Stimulated activated effector memory CD8-positive, alpha-beta T cell treated with anti-CD3 and anti-CD28 coated beads, Interleukin-12 subunit alpha, Interleukin-12 subunit beta, amount 100 ng/mL, for 72 hours (primary cell): ENCODE data around the gene IGSF21.

Experiments
- ATAC-seq: fragments of 150-1000 bp; cut with Tn5 transposase; 2 replicates; pipeline ENCODE4 v1.10.0; 2021
- DNase-seq, 2 donors: peaks; one replicate each; pipeline ENCODE4 v3.0.0; 2021 to 2022; ENCODE audit warnings: low spot score in 2 of 2
- H3K27ac Mint-ChIP-seq: one replicate; pipeline ENCODE4 v1.8.0; 2022; ENCODE audit warnings: mild to moderate bottlenecking, mixed read lengths
- H3K36me3 Mint-ChIP-seq: one replicate; pipeline ENCODE4 v1.8.0; 2022; ENCODE audit warnings: mild to moderate bottlenecking, mixed read lengths
- H3K4me1 Mint-ChIP-seq: one replicate; pipeline ENCODE4 v1.8.0; 2022; ENCODE audit warnings: mixed read lengths
- H3K4me3 Mint-ChIP-seq: one replicate; pipeline ENCODE4 v1.8.0; 2022; ENCODE audit warnings: mild to moderate bottlenecking, mixed read lengths
- H3K9me3 Mint-ChIP-seq: one replicate; pipeline ENCODE4 v1.8.0; 2022; ENCODE audit warnings: mixed read lengths

Gene IGSF21

DNA sequence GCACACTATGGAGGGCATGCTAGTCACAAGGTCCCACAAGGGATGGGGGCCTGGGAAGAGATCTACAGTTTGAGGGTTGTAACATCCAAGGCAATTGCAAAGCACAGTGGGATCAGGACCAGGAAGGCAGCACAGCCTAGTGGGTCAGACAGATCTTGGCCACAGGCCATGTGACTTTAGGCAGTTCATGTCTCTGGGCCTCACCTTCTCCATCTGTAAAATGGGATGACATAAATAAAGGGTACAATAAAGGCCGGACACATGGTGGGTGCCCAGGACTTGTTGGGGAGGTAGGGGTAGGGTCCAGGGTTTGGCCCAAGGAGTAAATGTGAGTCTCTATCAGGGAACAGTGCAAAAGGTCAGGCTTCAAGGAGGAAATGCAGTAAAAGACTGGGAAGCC lies 18.1 kb upstream of the IGSF21 start:
- no peaks in the 10 kb centered on the region for H3K9me3 Mint-ChIP-seq
- DNase-seq (no peak), ATAC-seq (no peak)
- no peaks in the 10 kb centered on the region for H3K4me1 Mint-ChIP-seq
- H3K4me3 Mint-ChIP-seq: no peak overlapping the region
- no peak overlapping the region for H3K27ac Mint-ChIP-seq
- no peaks in the 10 kb centered on the region for H3K36me3 Mint-ChIP-seq

DNA sequence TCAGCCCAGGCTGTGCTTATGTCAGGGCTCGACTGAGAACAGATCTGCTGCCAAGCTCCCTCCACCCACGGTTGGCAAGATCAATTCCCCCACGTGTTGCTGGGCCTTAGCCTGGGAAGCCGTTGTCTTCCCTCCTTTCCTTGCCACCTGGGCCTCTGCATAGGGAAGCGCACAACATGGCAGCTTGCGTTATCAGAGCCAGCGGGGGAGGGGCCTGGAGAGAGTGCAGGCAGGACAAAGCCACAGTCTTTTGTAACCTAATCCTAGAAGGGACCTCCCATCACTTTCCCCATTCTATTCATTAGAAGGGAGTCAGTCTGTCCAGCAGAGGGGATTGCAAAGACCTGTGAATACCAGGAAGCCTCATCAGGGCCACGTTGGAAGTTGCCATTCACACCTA lies 17.0 kb upstream of the IGSF21 start:
- no peaks in the 10 kb centered on the region for H3K36me3 Mint-ChIP-seq
- ATAC-seq (no peak), DNase-seq (no peak)
- H3K9me3 Mint-ChIP-seq: no peaks in the 10 kb centered on the region
- no peak overlapping the region for H3K27ac Mint-ChIP-seq
- no peaks in the 10 kb centered on the region for H3K4me1 Mint-ChIP-seq
- no peak overlapping the region for H3K4me3 Mint-ChIP-seq

DNA sequence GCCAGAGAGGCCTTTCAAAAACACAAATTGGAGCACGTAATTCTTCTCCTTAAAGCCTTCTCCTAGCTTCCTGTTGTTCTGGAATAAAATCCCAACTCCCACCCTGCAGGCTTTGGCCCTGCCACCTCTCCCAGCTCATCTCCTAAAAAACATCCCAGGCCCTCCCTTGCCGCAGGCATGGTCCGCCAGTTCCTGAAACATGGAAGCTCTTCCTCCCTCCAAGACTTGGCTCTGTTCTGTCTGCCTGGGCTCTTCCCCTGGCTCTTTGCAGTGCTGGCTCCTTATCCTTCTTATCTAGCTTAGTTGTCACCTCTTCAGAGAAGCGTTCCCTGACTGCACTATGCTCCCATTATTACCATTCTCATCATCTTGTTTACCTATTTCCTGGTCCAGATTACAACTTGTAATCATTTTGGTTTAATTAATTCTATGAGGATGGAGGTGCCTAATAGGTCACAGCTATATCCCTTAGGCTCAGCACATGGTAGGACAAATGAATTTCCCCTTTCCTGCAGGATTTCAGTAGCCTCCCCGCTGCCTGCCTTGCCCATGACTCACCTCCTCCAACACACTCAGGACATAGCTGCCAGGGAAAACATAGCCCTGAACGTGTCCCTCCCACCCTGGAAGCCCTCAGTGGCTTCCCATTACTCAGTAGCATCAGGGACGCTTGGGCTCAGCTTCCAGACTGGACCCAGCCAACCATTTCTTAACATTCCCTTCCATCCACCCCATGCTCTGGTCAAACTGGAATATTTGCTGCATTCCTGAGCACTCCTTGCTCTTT lies 15.7 kb upstream of the IGSF21 start:
- H3K9me3 Mint-ChIP-seq: no peaks in the 10 kb centered on the region

DNA sequence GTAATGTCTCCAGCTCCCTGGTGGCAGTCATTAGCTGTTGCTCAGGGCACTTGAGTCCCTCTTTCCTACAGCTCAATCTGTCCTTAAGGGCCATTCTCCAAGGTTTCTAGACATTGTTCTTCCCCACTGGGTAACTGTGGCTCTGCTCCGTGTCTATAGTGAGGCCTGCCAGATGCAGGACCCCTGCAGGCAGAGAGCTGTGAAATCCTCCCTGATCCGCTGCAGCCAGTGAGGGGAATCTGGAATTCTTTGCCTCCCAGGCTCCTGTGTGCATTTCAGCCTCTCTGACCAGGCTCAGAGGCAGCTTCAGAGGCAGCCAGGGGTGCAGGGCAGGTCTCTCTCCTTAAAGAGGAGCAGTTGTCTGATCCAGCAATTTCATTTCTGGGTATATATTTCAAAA lies 14.4 kb upstream of the IGSF21 start:
- Mint-ChIP-seq H3K36me3 (no peaks in the 10 kb centered on the region), H3K4me1 (no peaks in the 10 kb centered on the region), H3K4me3 (no peak overlapping the region), H3K27ac (no peak overlapping the region), H3K9me3 (no peaks in the 10 kb centered on the region)
- no peak for DNase-seq
- no peak for ATAC-seq

More for the DNA sequence above, 15.7 kb upstream of the IGSF21 start:
- no peaks in the 10 kb centered on the region for H3K4me1 Mint-ChIP-seq
- no peak for DNase-seq
- H3K27ac Mint-ChIP-seq: no peak overlapping the region
- no peak overlapping the region for H3K4me3 Mint-ChIP-seq
- H3K36me3 Mint-ChIP-seq: no peaks in the 10 kb centered on the region
- ATAC-seq: no peak

DNA sequence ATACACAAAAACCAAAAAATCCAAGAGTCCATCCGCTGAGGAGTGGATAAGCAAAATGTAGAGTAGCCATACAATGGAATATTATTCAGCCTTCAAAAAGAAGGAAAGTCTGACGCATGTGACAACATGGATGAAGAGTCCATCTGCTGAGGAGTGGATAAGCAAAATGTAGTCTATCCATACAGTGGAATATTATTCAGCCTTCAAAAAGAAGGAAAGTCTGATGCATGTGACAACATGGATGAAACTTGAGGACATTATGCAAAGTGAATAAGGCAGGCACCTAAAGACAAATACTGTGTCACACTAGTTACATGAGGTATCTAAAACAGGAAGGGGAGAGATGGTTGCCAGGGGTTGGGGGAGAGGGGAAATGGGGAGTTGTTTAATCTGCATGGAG lies 14.0 kb upstream of the IGSF21 start:
- DNase-seq (no peak), ATAC-seq (no peak)
- no peak overlapping the region for H3K4me3 Mint-ChIP-seq
- H3K4me1 Mint-ChIP-seq: no peaks in the 10 kb centered on the region
- no peaks in the 10 kb centered on the region for H3K9me3 Mint-ChIP-seq
- no peak overlapping the region for H3K27ac Mint-ChIP-seq
- H3K36me3 Mint-ChIP-seq: no peaks in the 10 kb centered on the region

DNA sequence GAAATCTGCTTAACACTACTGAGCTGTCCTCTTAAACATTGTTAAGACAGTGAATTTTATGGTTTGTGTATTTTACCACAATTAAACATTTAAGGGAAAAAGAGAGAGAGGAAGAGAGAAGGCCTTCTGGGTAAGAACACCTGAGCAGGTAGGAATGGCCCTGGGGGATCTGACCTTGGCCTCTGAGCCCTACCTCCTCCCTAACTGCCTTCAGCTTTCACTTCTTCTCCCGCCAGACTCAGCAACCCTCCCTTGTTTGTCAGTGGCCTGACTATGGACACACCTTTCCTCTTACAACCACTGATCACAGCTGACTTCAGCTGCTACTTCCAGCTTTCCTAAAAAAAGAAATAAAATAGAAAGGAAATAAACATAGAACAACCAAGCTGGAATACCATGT lies 13.5 kb upstream of the IGSF21 start:
- no peak for ATAC-seq
- H3K4me3 Mint-ChIP-seq: no peak overlapping the region
- H3K9me3 Mint-ChIP-seq: no peaks in the 10 kb centered on the region
- H3K27ac Mint-ChIP-seq: no peak overlapping the region
- no peaks in the 10 kb centered on the region for H3K4me1 Mint-ChIP-seq
- H3K36me3 Mint-ChIP-seq: no peaks in the 10 kb centered on the region
- no peak for DNase-seq

DNA sequence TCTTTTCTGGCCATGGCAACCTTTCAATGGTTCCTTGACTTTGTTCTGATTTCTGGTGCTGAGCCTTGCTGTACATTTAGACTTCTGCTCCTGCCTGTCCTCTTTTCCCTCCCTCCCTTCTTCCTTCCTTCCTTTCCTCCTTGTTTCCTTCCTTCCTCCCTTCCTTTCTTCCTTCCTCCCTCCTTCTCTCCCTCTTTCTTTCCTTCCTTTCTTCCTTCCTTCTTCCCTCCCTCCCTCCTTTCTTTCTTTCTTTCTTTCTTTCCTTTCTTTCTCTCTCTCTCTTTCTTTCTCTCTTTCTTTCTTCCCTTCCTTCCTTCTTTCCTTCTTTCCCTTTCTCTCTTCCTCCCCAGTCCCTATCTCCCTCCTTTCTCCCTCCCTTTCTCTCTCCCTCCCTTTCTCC lies 10.4 kb upstream of the IGSF21 start:
- Mint-ChIP-seq H3K36me3 (no peaks in the 10 kb centered on the region), H3K27ac (no peak overlapping the region), H3K4me1 (no peaks in the 10 kb centered on the region), H3K4me3 (no peak overlapping the region), H3K9me3 (no peaks in the 10 kb centered on the region)
- ATAC-seq (no peak), DNase-seq (no peak)

DNA sequence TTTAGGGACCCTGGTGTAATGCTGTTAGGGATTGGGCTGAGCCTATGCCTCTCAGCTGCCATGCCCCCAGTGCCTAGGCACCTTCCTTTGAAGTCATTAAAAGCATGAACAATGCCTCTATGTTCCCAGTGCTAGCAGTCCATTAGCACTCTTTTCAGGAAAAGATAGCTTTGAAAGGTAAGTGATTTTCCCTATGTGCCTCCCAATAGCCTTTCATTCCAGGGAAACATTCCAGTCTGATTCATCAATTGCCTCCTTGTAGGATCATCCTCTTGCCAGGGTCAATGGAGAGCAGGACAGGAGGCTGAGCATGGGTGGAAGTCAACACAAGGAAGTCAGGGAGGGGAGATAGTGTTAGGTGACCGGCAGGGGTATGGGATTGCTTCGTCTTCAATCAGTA lies 8.6 kb upstream of the IGSF21 start:
- ATAC-seq (no peak), DNase-seq (no peak)
- Mint-ChIP-seq H3K36me3 (no peaks in the 10 kb centered on the region), H3K27ac (no peak overlapping the region), H3K4me1 (no peaks in the 10 kb centered on the region), H3K9me3 (no peaks in the 10 kb centered on the region), H3K4me3 (no peak overlapping the region)

DNA sequence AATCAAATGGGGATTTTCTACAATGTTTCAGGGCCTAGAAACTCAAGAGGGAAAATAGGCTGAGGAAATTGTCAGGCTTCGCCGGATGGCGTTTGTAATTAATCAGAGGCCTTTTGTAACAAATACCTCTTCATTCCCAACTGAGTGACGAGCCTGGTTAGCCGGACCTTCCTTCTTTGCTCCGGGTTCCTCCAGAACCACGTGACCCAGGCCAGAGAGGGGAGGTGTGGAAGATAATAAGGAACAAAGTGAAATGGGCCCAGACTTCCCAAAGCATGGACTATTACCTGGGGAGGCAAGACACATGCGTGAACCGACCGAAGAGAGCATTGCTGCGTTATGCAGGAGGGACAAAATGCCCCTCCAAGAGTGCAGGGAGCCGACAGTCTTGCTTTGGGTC lies 7.5 kb upstream of the IGSF21 start:
- Mint-ChIP-seq H3K27ac (no peak overlapping the region), H3K36me3 (no peaks in the 10 kb centered on the region), H3K9me3 (no peaks in the 10 kb centered on the region), H3K4me3 (no peak overlapping the region), H3K4me1 (no peaks in the 10 kb centered on the region)
- ATAC-seq (no peak), DNase-seq (no peak)

DNA sequence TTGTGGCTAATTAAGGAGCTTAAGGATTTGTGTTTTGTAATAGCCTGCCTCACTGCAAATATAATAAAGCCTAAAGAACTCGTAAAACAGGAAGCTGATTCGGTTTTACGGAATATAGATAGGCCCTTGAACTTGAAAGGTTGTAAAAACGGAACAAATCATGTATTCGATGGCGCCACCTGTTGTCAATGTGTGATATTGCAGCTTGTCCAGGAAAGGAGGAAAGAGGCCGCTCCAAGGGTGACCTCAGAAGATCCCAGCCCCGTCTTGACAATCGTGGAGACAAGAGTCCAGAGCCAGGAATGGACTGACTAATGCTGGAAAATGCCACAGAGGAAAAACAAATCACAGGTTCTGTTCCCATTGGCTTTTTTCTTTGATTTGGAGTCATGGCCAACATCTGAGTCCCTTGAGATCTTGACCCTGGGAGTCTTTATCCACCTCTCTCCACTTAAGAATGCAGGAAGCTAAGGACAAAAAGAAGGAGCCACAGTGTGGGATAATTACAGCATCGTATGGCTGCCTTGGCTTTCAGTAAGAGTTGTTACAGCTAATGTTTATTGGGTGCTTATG lies 7.0 kb upstream of the IGSF21 start:
- no peak for ATAC-seq
- Mint-ChIP-seq H3K27ac (no peak overlapping the region), H3K4me3 (no peak overlapping the region)

DNA sequence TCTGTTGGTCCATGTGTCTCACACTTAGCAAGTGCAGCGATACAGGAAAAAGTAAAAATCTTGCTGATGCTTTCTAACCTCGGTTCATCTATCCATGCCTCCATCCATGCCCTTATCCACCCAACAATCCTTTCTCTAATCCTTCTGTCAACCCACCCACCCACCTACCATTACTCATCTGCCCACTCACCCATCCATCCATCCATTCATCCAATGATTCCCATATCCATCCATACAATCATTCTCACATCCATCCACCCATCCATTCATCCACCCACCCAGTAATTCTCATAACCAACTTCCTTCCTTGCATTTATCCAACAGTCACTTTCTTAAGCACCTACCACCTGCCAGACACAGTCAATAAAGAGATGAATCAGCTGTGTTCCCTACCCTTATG lies 6.1 kb upstream of the IGSF21 start:
- Mint-ChIP-seq H3K4me1 (no peaks in the 10 kb centered on the region), H3K36me3 (no peaks in the 10 kb centered on the region), H3K27ac (no peak overlapping the region), H3K9me3 (no peaks in the 10 kb centered on the region), H3K4me3 (no peak overlapping the region)
- ATAC-seq: no peak
- no peak for DNase-seq

More for the DNA sequence above, 7.0 kb upstream of the IGSF21 start:
- peak; percentile 17 to 64 for DNase-seq
- H3K4me1 Mint-ChIP-seq: no peaks in the 10 kb centered on the region
- H3K36me3 Mint-ChIP-seq: no peaks in the 10 kb centered on the region
- H3K9me3 Mint-ChIP-seq: no peaks in the 10 kb centered on the region

DNA sequence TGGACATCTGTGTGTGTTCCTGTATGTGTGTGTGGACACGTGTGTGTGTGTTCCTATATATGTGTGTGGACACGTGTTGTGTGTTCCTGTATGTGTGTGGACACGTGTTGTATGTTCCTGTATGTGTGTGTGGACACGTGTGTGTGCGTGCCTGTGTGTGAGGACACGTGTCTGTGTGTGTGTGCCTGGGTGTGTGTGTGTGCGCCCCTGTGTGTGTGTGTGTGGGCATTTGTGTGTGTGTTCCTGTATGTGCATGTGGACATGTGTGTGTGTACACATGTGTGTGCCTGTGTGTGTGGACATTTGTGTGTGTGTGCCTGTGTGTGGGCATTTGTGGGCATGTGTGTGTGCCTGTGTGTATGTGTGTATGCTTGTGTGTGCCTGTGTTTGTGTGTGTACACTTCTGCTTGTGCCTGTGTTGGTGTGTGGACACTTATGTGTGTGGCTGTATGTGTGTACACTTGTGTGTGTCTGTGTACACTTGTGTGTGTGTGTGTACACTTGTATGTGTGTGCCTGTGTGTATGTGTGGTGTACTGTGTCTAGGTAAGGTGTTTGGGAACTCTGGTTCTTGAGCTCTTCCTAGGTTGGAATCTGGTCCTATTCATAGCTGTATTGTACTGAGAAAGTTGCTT lies 3.7 kb upstream of the IGSF21 start:
- H3K9me3 Mint-ChIP-seq: no peaks in the 10 kb centered on the region
- H3K27ac Mint-ChIP-seq: no peak overlapping the region
- H3K36me3 Mint-ChIP-seq: no peaks in the 10 kb centered on the region
- peaks cover 9% of the 10 kb centered on the region for H3K4me1 Mint-ChIP-seq
- no peak for DNase-seq
- no peak for ATAC-seq
- H3K4me3 Mint-ChIP-seq: no peak overlapping the region

DNA sequence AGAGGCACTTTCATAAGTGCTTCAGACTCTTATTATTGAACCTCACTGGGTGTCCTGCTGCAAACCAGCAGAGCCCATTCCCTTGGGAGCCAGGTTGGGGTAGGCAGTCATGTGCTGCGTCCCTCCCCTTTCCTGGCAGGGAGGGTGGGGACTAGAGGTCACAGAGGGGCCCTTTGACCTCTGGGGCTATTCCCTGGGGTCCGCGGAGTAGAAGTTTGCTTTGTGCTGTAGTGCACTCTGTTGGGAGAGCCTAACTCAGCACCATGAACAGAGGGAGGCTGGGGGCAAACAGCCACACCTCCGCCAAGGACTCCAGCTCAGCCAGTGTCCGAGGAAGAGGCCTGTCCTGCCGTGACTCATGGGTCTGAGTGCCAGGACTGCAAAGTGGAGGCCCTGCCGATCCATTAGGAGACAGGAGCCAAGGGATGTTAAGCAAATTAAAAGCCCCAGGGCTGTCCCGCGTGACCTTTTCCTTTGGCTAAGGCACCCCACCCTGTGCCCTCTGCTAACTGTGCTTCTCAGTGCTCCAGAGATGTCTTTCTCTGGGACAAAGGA lies 3.0 kb upstream of the IGSF21 start:
- H3K27ac Mint-ChIP-seq: no peak overlapping the region

DNA sequence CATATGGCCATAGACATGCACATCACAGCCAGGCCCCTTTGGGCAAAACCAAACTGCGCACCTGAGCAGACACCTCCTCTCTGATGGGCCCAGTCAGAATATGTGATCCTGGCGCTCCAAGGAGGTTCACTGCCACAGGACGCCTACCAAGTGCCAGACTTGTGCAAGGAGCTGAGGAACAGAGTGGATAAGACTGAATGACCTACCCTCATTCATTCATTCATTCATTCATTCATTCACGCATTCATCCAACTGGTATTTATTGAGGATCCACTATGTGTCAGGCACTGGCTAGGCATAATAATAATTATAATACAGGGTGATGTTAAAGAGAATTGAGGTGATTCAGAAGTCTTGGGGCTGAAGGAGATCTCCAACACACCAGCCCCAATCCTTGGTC lies 2.4 kb upstream of the IGSF21 start:
- no peak overlapping the region for H3K4me3 Mint-ChIP-seq
- DNase-seq: no peak
- no peak for ATAC-seq
- H3K9me3 Mint-ChIP-seq: no peaks in the 10 kb centered on the region
- no peak overlapping the region for H3K27ac Mint-ChIP-seq
- no peaks in the 10 kb centered on the region for H3K36me3 Mint-ChIP-seq
- peaks cover 15% of the 10 kb centered on the region for H3K4me1 Mint-ChIP-seq

More for the DNA sequence above, 3.0 kb upstream of the IGSF21 start:
- no peaks in the 10 kb centered on the region for H3K9me3 Mint-ChIP-seq
- ATAC-seq (no peak), DNase-seq (no peak)
- peaks cover 9% of the 10 kb centered on the region for H3K4me1 Mint-ChIP-seq
- H3K4me3 Mint-ChIP-seq: no peak overlapping the region
- H3K36me3 Mint-ChIP-seq: no peaks in the 10 kb centered on the region

DNA sequence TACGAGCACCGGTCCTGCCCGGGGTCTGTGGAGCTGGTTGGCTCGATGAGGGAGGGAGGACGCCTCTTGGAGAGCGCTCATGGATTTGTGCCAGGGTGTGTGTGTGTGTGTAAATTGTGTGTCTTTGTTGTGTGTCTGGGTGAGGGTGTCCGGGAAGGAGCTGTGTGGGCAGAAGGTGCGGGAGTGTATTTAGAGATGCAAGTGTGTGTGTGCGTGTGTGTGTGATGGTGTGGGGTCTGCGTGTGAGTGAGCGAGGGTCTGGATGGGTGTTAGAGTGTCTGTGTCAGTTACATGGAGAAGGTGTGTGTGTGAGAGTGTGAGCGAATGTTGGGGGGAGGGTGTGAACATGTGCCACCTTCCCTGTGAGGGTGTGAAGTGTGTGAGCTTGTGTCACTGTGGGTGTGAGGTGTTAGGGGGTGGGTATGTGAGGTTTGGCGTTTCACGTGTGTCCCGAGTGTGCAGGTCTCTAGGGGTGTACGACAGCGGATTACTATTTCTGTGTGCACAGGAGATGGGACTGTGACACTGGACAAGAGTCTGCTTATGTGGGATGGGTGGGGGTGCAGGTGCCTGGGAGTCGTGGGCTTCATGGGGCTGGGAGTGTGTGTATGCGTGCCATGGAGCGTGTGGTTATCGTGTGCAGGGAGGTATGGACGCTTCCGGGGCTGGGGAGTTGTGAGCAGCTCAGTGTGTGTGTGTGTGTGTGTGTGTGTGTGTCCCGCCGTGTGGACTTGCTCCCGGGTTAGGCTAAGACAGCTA lies 880 bp downstream of the IGSF21 start:
- ATAC-seq: no peak
- H3K9me3 Mint-ChIP-seq: no peaks in the 10 kb centered on the region
- no peaks in the 10 kb centered on the region for H3K36me3 Mint-ChIP-seq
- no peak for DNase-seq
- H3K4me3 Mint-ChIP-seq: no peak overlapping the region
- peaks cover 27% of the 10 kb centered on the region for H3K4me1 Mint-ChIP-seq
- no peak overlapping the region for H3K27ac Mint-ChIP-seq
